GM19328 (cell line): ENCODE measurements around the gene TPCN2.

Experiments used
- ATAC-seq: cut with Tn5 transposase; IDR thresholded peaks from one replicate; pipeline ENCODE4 v1.9.1; 2021; ENCODE audit warnings: mild to moderate bottlenecking, moderate library complexity; ENCODE audit not compliant: unreplicated experiment

TPCN2 gene

DNA sequence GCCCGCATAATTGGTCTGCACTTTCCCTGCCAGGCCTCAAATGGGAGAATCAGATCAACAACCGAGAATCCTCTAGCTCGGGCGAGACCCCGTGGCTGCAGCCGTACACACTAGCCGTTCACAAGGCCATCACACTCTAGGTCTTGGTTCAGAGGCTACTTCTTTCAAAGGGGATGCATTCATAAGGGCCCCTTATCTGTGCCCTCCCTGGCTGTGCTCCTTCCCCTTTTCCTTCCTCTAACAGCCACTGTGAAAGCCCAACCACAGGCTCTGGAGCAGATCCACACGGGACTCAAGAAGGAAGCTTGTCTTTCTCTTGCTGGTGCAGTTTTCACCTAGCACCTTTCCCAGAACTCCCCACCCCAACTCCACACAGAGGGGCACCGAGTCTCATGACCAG is 131.5 kb downstream of the TPCN2 start:
- ATAC-seq = no peak

GRCh38 chr11:69180726-69181125 is 132.0 kb downstream of the TPCN2 start:
- no peak for ATAC-seq

- no peak for ATAC-seq
Measured at GRCh38 chr11:69183613-69184012, 134.9 kb downstream of the TPCN2 start.
